Ecto neural progenitor cell (in vitro differentiated cells): ENCODE measurements around the gene HHAT.

Source experiments
- DNase-seq: peaks from one replicate; pipeline ENCODE4 v3.0.0-alpha.2; 2018; ENCODE audit warnings: low spot score

HHAT gene

GRCh38 chr1:210359255-210359654 lies 30.6 kb downstream of the HHAT start:
- no peak for DNase-seq

GRCh38 chr1:210360852-210361477 lies 32.3 kb downstream of the HHAT start:
- DNase-seq: no peak

- DNase-seq: no peak
Observed at GRCh38 chr1:210361665-210362064, 33.0 kb downstream of the HHAT start.

- DNase-seq: no peak
Observed at GRCh38 chr1:210362526-210362925, 33.8 kb downstream of the HHAT start.

GRCh38 chr1:210363119-210363518 lies 34.4 kb downstream of the HHAT start:
- no peak for DNase-seq

- no peak for DNase-seq
Observed at GRCh38 chr1:210364479-210364878, 35.8 kb downstream of the HHAT start.

GRCh38 chr1:210366767-210367166 lies 38.1 kb downstream of the HHAT start:
- DNase-seq: no peak

- DNase-seq: no peak
Observed at GRCh38 chr1:210367566-210367965, 38.9 kb downstream of the HHAT start.

- no peak for DNase-seq
Observed at GRCh38 chr1:210369425-210369824, 40.7 kb downstream of the HHAT start.

GRCh38 chr1:210371916-210372315 lies 43.2 kb downstream of the HHAT start:
- DNase-seq: no peak

GRCh38 chr1:210372491-210372890 lies 43.8 kb downstream of the HHAT start:
- DNase-seq: no peak

- DNase-seq: no peak
Observed at GRCh38 chr1:210372931-210373627, 44.4 kb downstream of the HHAT start.

GRCh38 chr1:210373628-210373877 lies 44.9 kb downstream of the HHAT start:
- no peak for DNase-seq

- peak; percentile 86 for DNase-seq
Observed at GRCh38 chr1:210373878-210374599, 45.3 kb downstream of the HHAT start.

GRCh38 chr1:210374600-210374953 lies 45.9 kb downstream of the HHAT start:
- DNase-seq: no peak

- DNase-seq: no peak
Observed at GRCh38 chr1:210376836-210377372, 48.2 kb downstream of the HHAT start.

- no peak for DNase-seq
Observed at GRCh38 chr1:210377731-210378333, 49.1 kb downstream of the HHAT start.

GRCh38 chr1:210378736-210379135 lies 50.0 kb downstream of the HHAT start:
- no peak for DNase-seq

- DNase-seq: no peak
Observed at GRCh38 chr1:210381934-210382333, 53.2 kb downstream of the HHAT start.

- no peak for DNase-seq
Observed at GRCh38 chr1:210384625-210385024, 55.9 kb downstream of the HHAT start.

- DNase-seq: no peak
Observed at GRCh38 chr1:210385228-210385627, 56.5 kb downstream of the HHAT start.

GRCh38 chr1:210394281-210394821 lies 65.6 kb downstream of the HHAT start:
- no peak for DNase-seq

GRCh38 chr1:210396541-210396940 lies 67.8 kb downstream of the HHAT start:
- DNase-seq: no peak
